ENCODE measurements around the gene CTNND1. TPM values are rescaled to one million over a fixed set of nuclear protein-coding genes. Genes with fewer than 3 reads are reported as not detected.
A peak's percentile ranks its signal among the peaks of the same experiment; 100 is the strongest.

CTNND1 gene
- total RNA-seq, 5 donors from 2014 or later (not counting 1 experiment from before 2014, with no cell fraction given): 8.3 to 17.5 (median 12.5) TPM

GRCh38 chr11:57776031-57776521 lies 14.5 kb downstream of the CTNND1 start:
- ATAC-seq (replicated peaks in 1 of 4) (no peak), DNase-seq (no peak)
- Mint-ChIP-seq H3K36me3 (peaks cover 5% of the 10 kb centered on the region), H3K4me3 (no peak overlapping the region), H3K9me3 (no peaks in the 10 kb centered on the region), H3K27me3 (no peaks in the 10 kb centered on the region), H3K27ac (no peak overlapping the region), H3K4me1 (peaks cover 10 to 32% (median 13%) of the 10 kb centered on the region in 3 donors)
- peaks cover 3 to 10% of the 10 kb centered on the region in 2 experiments for H3K4me1 ChIP-seq (ENCODE audit: control insufficient read depth in 1 of 2, extremely low read depth in 1 of 2, insufficient read depth in 2 of 2, low read length in 2 of 2)
- H3K36me3 ChIP-seq (ENCODE audit: control insufficient read depth in 2 of 2, extremely low read depth in 1 of 2, insufficient read depth in 1 of 2, low read length in 1 of 2): no peaks in the 10 kb centered on the region
- no peak overlapping the region for H3K27ac ChIP-seq (ENCODE audit: low read length)
- H3K4me3 ChIP-seq (ENCODE audit: control insufficient read depth in 1 of 2, extremely low read depth in 1 of 2, low read length in 1 of 2): no peak overlapping the region
- H3K27me3 ChIP-seq (replicated peaks in 1 of 2; ENCODE audit: control insufficient read depth in 2 of 2, extremely low read depth in 1 of 2, insufficient read depth in 2 of 2, low read length in 1 of 2): no peaks in the 10 kb centered on the region
- POLR2A ChIA-PET: interaction anchor here in 1 of 2 donors (0.6 kb wide), 1 partner anchor 132 kb away, joined by 3 read pairs; no protein-coding TSS in a partner anchor
- CTCF ChIA-PET: interaction anchor here (0.5 to 1.2 kb wide), 2 partner anchors 25 to 55 kb away, joined by 3 read pairs; no protein-coding TSS in a partner anchor
- no peaks in the 10 kb centered on the region for H3K9me3 ChIP-seq
- 50% methylated on average over 1 of the region's 3 CpGs for WGBS (ENCODE audit: insufficient coverage)

DNA sequence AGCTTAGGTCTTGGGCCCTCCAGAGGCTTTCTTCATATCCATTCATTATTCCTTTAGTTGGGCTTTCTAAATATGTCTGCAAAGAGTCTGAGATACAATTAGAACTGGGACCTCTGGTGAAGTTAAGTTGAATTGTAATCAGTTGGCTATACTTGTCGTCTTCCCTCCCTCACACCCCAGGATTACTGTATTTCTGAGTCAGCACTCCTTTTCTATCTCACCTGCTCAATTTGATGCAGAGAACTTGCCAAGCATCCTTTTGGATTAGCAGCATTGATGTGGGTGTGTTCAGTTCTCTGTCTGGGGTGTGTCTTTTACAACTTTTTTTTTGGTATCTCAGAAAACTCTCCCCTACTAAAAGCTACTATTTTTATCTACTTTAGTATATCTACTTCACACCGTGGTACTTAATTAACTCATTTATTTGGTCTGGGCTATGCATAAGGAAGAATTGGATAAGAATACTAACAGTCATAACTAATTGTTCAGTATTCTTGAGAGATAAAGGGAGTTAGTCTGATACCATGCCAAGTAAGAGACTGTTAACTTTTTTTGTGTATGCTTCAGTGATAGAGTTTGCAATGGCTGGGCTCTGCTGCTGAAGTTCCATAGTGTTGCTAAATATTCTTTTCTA lies 15.1 kb downstream of the CTNND1 start:
- WGBS (ENCODE audit: insufficient coverage): no CpG with 5 or more reads among the region's 2 CpGs
- Mint-ChIP-seq H3K4me1 (peaks cover 15 to 38% (median 18%) of the 10 kb centered on the region in 3 donors), H3K4me3 (no peak overlapping the region), H3K27ac (no peak overlapping the region), H3K9me3 (no peaks in the 10 kb centered on the region), H3K36me3 (peaks cover 9% of the 10 kb centered on the region), H3K27me3 (no peaks in the 10 kb centered on the region)
- H3K36me3 ChIP-seq (ENCODE audit: control insufficient read depth in 2 of 2, extremely low read depth in 1 of 2, insufficient read depth in 1 of 2, low read length in 1 of 2): no peaks in the 10 kb centered on the region
- no peak overlapping the region for H3K27ac ChIP-seq (ENCODE audit: low read length)
- H3K9me3 ChIP-seq: no peaks in the 10 kb centered on the region
- ChIA-PET CTCF (interaction anchor here in 1 of 2 donors (1.2 kb wide), 1 partner anchor 24 kb away, joined by 3 read pairs; no protein-coding TSS in a partner anchor), POLR2A (no interaction called here)
- H3K4me1 ChIP-seq (ENCODE audit: control insufficient read depth in 1 of 2, extremely low read depth in 1 of 2, insufficient read depth in 2 of 2, low read length in 2 of 2): peaks cover 5 to 14% of the 10 kb centered on the region in 2 experiments
- no peak overlapping the region for H3K4me3 ChIP-seq (ENCODE audit: control insufficient read depth in 1 of 2, extremely low read depth in 1 of 2, low read length in 1 of 2)
- H3K27me3 ChIP-seq (replicated peaks in 1 of 2; ENCODE audit: control insufficient read depth in 2 of 2, extremely low read depth in 1 of 2, insufficient read depth in 2 of 2, low read length in 1 of 2): no peaks in the 10 kb centered on the region
- DNase-seq (no peak), ATAC-seq (replicated peaks in 1 of 4) (no peak)

DNA sequence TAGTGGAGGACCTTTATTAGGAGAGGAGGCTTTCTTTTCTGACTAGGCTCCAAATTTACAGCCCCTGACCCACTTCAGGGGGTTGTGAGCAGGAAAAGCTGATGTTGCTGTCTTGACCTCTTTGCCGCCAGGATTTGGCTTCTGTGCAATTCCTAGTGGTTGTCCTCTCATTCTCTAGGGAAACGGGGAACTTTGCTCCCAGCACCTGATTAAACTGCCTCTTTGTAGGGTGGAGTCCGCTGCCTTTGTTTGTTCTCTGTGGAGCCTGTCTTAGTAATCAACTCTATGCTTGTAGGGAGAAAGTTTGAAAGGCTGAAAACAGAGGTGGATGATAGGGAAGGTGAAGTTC lies 16.3 kb downstream of the CTNND1 start:
- ChIA-PET POLR2A (no interaction called here), CTCF (no interaction called here)
- Mint-ChIP-seq H3K27me3 (no peaks in the 10 kb centered on the region), H3K27ac (no peak overlapping the region), H3K4me1 (peaks cover 17 to 42% (median 20%) of the 10 kb centered on the region in 3 donors), H3K4me3 (no peak overlapping the region), H3K36me3 (peaks cover 9% of the 10 kb centered on the region), H3K9me3 (no peaks in the 10 kb centered on the region)
- WGBS (ENCODE audit: insufficient coverage): 94% methylated on average over 2 of the region's 3 CpGs
- no peaks in the 10 kb centered on the region for H3K9me3 ChIP-seq
- peaks cover 6 to 16% of the 10 kb centered on the region in 2 experiments for H3K4me1 ChIP-seq (ENCODE audit: control insufficient read depth in 1 of 2, extremely low read depth in 1 of 2, insufficient read depth in 2 of 2, low read length in 2 of 2)
- no peaks in the 10 kb centered on the region for H3K27me3 ChIP-seq (replicated peaks in 1 of 2; ENCODE audit: control insufficient read depth in 2 of 2, extremely low read depth in 1 of 2, insufficient read depth in 2 of 2, low read length in 1 of 2)
- no peak overlapping the region for H3K4me3 ChIP-seq (ENCODE audit: control insufficient read depth in 1 of 2, extremely low read depth in 1 of 2, low read length in 1 of 2)
- no peaks in the 10 kb centered on the region for H3K36me3 ChIP-seq (ENCODE audit: control insufficient read depth in 2 of 2, extremely low read depth in 1 of 2, insufficient read depth in 1 of 2, low read length in 1 of 2)
- DNase-seq (no peak), ATAC-seq (replicated peaks in 1 of 4) (no peak)
- H3K27ac ChIP-seq (ENCODE audit: low read length): no peak overlapping the region

GRCh38 chr11:57778318-57779037 lies 16.9 kb downstream of the CTNND1 start:
- no peaks in the 10 kb centered on the region for H3K9me3 Mint-ChIP-seq

DNA sequence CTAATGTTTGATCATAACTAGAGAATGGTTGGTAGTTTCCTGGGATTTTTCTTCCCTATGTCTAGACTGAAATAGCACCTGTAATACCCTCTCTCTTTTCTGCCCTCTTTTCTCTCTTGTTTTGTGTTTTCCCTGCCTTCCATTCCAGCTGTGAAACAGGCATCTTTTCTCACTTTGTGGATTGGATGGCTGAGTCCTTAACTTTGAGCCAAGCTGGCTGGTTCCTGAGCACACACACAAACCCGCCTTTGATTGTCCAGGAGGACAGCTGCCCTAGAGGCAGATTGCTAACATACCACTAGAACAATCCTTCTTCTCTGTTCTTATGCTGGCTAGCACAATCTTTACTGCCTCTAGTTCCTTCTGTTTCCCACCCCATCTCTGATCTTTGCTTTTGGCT lies 17.7 kb downstream of the CTNND1 start:
- Mint-ChIP-seq H3K4me3 (no peak overlapping the region), H3K36me3 (peaks cover 9% of the 10 kb centered on the region), H3K9me3 (no peaks in the 10 kb centered on the region), H3K27ac (no peak overlapping the region), H3K27me3 (no peaks in the 10 kb centered on the region), H3K4me1 (peaks cover 17 to 42% (median 20%) of the 10 kb centered on the region in 3 donors)
- no CpG with 5 or more reads among the region's 1 CpG for WGBS (ENCODE audit: insufficient coverage)
- Histone ChIP-seq H3K4me1 (ENCODE audit: control insufficient read depth in 1 of 2, extremely low read depth in 1 of 2, insufficient read depth in 2 of 2, low read length in 2 of 2) (peaks cover 6 to 16% of the 10 kb centered on the region in 2 experiments), H3K36me3 (ENCODE audit: control insufficient read depth in 2 of 2, extremely low read depth in 1 of 2, insufficient read depth in 1 of 2, low read length in 1 of 2) (no peaks in the 10 kb centered on the region), H3K27ac (ENCODE audit: low read length) (no peak overlapping the region), H3K4me3 (ENCODE audit: control insufficient read depth in 1 of 2, extremely low read depth in 1 of 2, low read length in 1 of 2) (no peak overlapping the region), H3K9me3 (no peaks in the 10 kb centered on the region), H3K27me3 (replicated peaks in 1 of 2; ENCODE audit: control insufficient read depth in 2 of 2, extremely low read depth in 1 of 2, insufficient read depth in 2 of 2, low read length in 1 of 2) (no peaks in the 10 kb centered on the region)
- POLR2A ChIA-PET: no interaction called here
- ATAC-seq (replicated peaks in 1 of 4) (no peak), DNase-seq (no peak)
- CTCF ChIA-PET: interaction anchor here (0.6 to 1.2 kb wide), 4 partner anchors 21 to 1379 kb away, joined by 4 to 7 read pairs (median 5); no protein-coding TSS in a partner anchor

More at GRCh38 chr11:57778318-57779037, 16.9 kb downstream of the CTNND1 start:
- no peak overlapping the region for H3K4me3 ChIP-seq (ENCODE audit: control insufficient read depth in 1 of 2, extremely low read depth in 1 of 2, low read length in 1 of 2)
- no peaks in the 10 kb centered on the region for H3K27me3 ChIP-seq (replicated peaks in 1 of 2; ENCODE audit: control insufficient read depth in 2 of 2, extremely low read depth in 1 of 2, insufficient read depth in 2 of 2, low read length in 1 of 2)
- peaks cover 9% of the 10 kb centered on the region for H3K36me3 Mint-ChIP-seq
- WGBS (ENCODE audit: insufficient coverage): 57% methylated on average over 5 of the region's 6 CpGs
- no peak overlapping the region for H3K4me3 Mint-ChIP-seq
- POLR2A ChIA-PET: no interaction called here
- H3K4me1 ChIP-seq (ENCODE audit: control insufficient read depth in 1 of 2, extremely low read depth in 1 of 2, insufficient read depth in 2 of 2, low read length in 2 of 2): peaks cover 6 to 16% of the 10 kb centered on the region in 2 experiments
- no peaks in the 10 kb centered on the region for H3K36me3 ChIP-seq (ENCODE audit: control insufficient read depth in 2 of 2, extremely low read depth in 1 of 2, insufficient read depth in 1 of 2, low read length in 1 of 2)
- H3K27ac Mint-ChIP-seq: no peak overlapping the region
- DNase-seq (no peak), ATAC-seq (replicated peaks in 1 of 4) (no peak)
- no peaks in the 10 kb centered on the region for H3K9me3 ChIP-seq
- no peaks in the 10 kb centered on the region for H3K27me3 Mint-ChIP-seq
- H3K4me1 Mint-ChIP-seq: peaks cover 17 to 42% (median 20%) of the 10 kb centered on the region in 3 donors
- CTCF ChIA-PET: interaction anchor here in 1 of 2 donors (0.6 to 1.2 kb wide), 2 partner anchors 22 to 431 kb away, joined by 3 to 4 read pairs; no protein-coding TSS in a partner anchor
- no peak overlapping the region for H3K27ac ChIP-seq (ENCODE audit: low read length)

GRCh38 chr11:57781529-57781943 lies 19.9 kb downstream of the CTNND1 start:
- ChIA-PET POLR2A (no interaction called here), CTCF (interaction anchor here (0.6 to 0.7 kb wide), 3 partner anchors 11 to 21 kb away, joined by 3 read pairs; no protein-coding TSS in a partner anchor)
- DNase-seq (no peak), ATAC-seq (replicated peaks in 1 of 4) (no peak)
- peak overlapping the region in 1 of 3 donors; percentile 13 for H3K4me3 Mint-ChIP-seq
- H3K4me1 ChIP-seq (ENCODE audit: control insufficient read depth in 1 of 2, extremely low read depth in 1 of 2, insufficient read depth in 2 of 2, low read length in 2 of 2): peaks cover 6 to 19% of the 10 kb centered on the region in 2 experiments
- no peaks in the 10 kb centered on the region for H3K9me3 ChIP-seq
- H3K27ac ChIP-seq (ENCODE audit: low read length): no peak overlapping the region
- WGBS (ENCODE audit: insufficient coverage): 100% methylated on average over 1 of the region's 3 CpGs
- no peak overlapping the region for H3K27ac Mint-ChIP-seq
- no peaks in the 10 kb centered on the region for H3K9me3 Mint-ChIP-seq
- no peaks in the 10 kb centered on the region for H3K36me3 ChIP-seq (ENCODE audit: control insufficient read depth in 2 of 2, extremely low read depth in 1 of 2, insufficient read depth in 1 of 2, low read length in 1 of 2)
- no peaks in the 10 kb centered on the region for H3K27me3 ChIP-seq (replicated peaks in 1 of 2; ENCODE audit: control insufficient read depth in 2 of 2, extremely low read depth in 1 of 2, insufficient read depth in 2 of 2, low read length in 1 of 2)
- peaks cover 15 to 32% (median 17%) of the 10 kb centered on the region in 3 donors for H3K4me1 Mint-ChIP-seq
- H3K36me3 Mint-ChIP-seq: peaks cover 4% of the 10 kb centered on the region
- H3K4me3 ChIP-seq (ENCODE audit: control insufficient read depth in 1 of 2, extremely low read depth in 1 of 2, low read length in 1 of 2): no peak overlapping the region
- no peaks in the 10 kb centered on the region for H3K27me3 Mint-ChIP-seq

All from T-cell (primary cell).